ENCODE data around the gene FNDC3B. TPM values are rescaled to one million over a fixed set of nuclear protein-coding genes. Genes with fewer than 3 reads are reported as not detected.

Gene FNDC3B
- total and polyA plus RNA-seq, 2 of the 8 experiments (the other 6 are each of a cell fraction or from before 2014, with no cell fraction given) = 14.1 to 44.4 TPM

DNA sequence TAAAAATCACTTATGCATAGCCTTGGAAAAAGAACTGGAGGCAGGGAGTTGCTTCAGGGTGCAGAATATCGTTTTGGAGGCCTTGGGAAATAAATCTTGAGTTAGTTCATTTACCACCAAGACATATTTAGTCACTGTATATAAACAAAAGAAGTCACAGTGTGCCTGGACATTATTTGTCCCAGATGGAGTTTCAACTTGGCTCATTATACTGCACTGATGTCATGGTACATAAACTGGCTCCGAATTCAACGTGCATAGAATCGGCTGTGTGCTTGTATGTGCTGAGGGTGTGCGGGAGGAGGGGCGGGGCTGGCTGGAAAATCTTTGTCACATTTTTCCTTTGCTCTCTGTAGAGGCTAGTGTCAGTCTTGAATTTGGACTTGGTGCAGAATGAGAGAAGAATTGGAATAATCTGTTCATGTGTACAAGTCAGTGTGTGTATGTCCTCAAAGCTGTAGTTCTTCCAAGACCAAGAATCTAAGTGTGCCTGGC lies 86.6 kb downstream of the FNDC3B start (continued):
- TF ChIP-seq, protein P1, sequence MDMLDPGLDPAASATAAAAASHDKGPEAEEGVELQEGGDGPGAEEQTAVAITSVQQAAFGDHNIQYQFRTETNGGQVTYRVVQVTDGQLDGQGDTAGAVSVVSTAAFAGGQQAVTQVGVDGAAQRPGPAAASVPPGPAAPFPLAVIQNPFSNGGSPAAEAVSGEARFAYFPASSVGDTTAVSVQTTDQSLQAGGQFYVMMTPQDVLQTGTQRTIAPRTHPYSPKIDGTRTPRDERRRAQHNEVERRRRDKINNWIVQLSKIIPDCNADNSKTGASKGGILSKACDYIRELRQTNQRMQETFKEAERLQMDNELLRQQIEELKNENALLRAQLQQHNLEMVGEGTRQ (IDR thresholded peaks at IDR 0.05; ENCODE audit: low read length) = no peak
- TF ChIP-seq CEBPB (IDR thresholded peaks at IDR 0.05; ENCODE audit: low read depth, low read length) (no peak), ASH2L (IDR thresholded peaks at IDR 0.05; ENCODE audit: low read length) (no peak), TAF1 (IDR thresholded peaks at IDR 0.05; ENCODE audit: low read depth, low read length) (no peak), SP1 (IDR thresholded peaks at IDR 0.05; ENCODE audit: low read depth, low read length) (no peak), GTF2F1 (IDR thresholded peaks at IDR 0.05; ENCODE audit: borderline replicate concordance, low read depth, low read length) (no peak)
- TF ChIP-seq, protein P2, sequence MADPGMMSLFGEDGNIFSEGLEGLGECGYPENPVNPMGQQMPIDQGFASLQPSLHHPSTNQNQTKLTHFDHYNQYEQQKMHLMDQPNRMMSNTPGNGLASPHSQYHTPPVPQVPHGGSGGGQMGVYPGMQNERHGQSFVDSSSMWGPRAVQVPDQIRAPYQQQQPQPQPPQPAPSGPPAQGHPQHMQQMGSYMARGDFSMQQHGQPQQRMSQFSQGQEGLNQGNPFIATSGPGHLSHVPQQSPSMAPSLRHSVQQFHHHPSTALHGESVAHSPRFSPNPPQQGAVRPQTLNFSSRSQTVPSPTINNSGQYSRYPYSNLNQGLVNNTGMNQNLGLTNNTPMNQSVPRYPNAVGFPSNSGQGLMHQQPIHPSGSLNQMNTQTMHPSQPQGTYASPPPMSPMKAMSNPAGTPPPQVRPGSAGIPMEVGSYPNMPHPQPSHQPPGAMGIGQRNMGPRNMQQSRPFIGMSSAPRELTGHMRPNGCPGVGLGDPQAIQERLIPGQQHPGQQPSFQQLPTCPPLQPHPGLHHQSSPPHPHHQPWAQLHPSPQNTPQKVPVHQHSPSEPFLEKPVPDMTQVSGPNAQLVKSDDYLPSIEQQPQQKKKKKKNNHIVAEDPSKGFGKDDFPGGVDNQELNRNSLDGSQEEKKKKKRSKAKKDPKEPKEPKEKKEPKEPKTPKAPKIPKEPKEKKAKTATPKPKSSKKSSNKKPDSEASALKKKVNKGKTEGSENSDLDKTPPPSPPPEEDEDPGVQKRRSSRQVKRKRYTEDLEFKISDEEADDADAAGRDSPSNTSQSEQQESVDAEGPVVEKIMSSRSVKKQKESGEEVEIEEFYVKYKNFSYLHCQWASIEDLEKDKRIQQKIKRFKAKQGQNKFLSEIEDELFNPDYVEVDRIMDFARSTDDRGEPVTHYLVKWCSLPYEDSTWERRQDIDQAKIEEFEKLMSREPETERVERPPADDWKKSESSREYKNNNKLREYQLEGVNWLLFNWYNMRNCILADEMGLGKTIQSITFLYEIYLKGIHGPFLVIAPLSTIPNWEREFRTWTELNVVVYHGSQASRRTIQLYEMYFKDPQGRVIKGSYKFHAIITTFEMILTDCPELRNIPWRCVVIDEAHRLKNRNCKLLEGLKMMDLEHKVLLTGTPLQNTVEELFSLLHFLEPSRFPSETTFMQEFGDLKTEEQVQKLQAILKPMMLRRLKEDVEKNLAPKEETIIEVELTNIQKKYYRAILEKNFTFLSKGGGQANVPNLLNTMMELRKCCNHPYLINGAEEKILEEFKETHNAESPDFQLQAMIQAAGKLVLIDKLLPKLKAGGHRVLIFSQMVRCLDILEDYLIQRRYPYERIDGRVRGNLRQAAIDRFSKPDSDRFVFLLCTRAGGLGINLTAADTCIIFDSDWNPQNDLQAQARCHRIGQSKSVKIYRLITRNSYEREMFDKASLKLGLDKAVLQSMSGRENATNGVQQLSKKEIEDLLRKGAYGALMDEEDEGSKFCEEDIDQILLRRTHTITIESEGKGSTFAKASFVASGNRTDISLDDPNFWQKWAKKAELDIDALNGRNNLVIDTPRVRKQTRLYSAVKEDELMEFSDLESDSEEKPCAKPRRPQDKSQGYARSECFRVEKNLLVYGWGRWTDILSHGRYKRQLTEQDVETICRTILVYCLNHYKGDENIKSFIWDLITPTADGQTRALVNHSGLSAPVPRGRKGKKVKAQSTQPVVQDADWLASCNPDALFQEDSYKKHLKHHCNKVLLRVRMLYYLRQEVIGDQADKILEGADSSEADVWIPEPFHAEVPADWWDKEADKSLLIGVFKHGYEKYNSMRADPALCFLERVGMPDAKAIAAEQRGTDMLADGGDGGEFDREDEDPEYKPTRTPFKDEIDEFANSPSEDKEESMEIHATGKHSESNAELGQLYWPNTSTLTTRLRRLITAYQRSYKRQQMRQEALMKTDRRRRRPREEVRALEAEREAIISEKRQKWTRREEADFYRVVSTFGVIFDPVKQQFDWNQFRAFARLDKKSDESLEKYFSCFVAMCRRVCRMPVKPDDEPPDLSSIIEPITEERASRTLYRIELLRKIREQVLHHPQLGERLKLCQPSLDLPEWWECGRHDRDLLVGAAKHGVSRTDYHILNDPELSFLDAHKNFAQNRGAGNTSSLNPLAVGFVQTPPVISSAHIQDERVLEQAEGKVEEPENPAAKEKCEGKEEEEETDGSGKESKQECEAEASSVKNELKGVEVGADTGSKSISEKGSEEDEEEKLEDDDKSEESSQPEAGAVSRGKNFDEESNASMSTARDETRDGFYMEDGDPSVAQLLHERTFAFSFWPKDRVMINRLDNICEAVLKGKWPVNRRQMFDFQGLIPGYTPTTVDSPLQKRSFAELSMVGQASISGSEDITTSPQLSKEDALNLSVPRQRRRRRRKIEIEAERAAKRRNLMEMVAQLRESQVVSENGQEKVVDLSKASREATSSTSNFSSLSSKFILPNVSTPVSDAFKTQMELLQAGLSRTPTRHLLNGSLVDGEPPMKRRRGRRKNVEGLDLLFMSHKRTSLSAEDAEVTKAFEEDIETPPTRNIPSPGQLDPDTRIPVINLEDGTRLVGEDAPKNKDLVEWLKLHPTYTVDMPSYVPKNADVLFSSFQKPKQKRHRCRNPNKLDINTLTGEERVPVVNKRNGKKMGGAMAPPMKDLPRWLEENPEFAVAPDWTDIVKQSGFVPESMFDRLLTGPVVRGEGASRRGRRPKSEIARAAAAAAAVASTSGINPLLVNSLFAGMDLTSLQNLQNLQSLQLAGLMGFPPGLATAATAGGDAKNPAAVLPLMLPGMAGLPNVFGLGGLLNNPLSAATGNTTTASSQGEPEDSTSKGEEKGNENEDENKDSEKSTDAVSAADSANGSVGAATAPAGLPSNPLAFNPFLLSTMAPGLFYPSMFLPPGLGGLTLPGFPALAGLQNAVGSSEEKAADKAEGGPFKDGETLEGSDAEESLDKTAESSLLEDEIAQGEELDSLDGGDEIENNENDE (IDR thresholded peaks at IDR 0.05; ENCODE audit: insufficient replicate concordance, low read length) = no peak
